SH-SY5Y (cell line): Measurements from ENCODE around the gene LRFN2.

Experiments used
- GATA2 ChIP-seq: IDR thresholded peaks from 2 replicates; pipeline ENCODE4 v1.6.1; 2011; ENCODE audit warnings: mild to moderate bottlenecking, low read depth, low read length
- GATA3 ChIP-seq: IDR thresholded peaks from 2 replicates; pipeline ENCODE4 v1.6.1; 2011; ENCODE audit warnings: low read depth, mild to moderate bottlenecking, low read length, moderate library complexity

- TF ChIP-seq GATA2 (no peak), GATA3 (no peak)
Measured at GRCh38 chr6:40627316-40627715, 40.2 kb upstream of the LRFN2 start.
